Measurements from ENCODE around the gene ADARB2.

The ADARB2 gene

DNA sequence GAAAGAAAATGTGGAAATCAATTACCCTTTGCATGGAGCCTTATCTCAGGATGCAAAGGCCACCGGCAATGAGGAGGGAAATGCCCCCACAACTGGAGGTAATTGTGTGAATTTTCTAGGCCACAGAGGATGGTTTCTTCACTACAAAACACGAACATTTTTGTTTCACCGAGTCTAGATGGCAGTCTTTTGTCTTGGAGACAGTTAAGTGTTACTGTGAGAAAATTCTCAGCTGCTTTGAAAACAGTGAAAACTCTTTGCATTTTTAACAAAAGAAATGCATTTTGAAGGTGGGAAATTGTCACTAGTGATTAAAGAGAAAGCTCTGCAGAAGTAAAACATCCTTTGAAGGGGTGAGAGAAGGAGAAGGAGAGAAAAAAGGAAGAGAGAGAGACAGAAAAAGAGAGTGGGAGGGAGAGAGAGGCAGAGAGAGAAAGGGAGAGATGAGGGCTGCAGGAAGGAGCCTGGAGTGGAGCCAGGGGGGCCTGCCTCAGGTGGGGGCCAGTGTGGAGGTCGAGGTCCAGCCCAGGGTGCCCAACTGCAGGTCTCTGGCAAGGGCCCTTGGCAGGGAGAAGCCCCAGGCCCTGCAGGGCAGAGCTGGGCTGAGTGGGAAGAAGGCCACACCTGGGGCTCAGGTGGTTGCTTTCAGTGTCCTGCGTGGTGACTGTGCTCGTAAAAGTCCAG lies 261.4 kb downstream of the ADARB2 start:
- no CpG with 5 or more reads among the region's 6 CpGs for whole genome bisulfite sequencing, 2 donors (ENCODE audit: extremely low coverage in 2 of 2, insufficient read length in 2 of 2, insufficient replicate concordance in 1 of 2)

GRCh38 chr10:1475098-1475591 lies 262.2 kb downstream of the ADARB2 start:
- no peak overlapping the region for H3K27ac ChIP-seq (replicated peaks; ENCODE audit: low read length)
- H4K91ac ChIP-seq (ENCODE audit: low read depth, low read length, poor library complexity): no peak overlapping the region
- H2BK120ac ChIP-seq (ENCODE audit: low read depth, low read length): peak overlapping the region; percentile 61
- H3K36me3 ChIP-seq (replicated peaks in 1 of 2; ENCODE audit: control insufficient read depth in 2 of 2, insufficient read depth in 2 of 2, low read length in 2 of 2): no peaks in the 10 kb centered on the region
- H3K4ac ChIP-seq (ENCODE audit: low read length): no peak overlapping the region
- H3K9ac ChIP-seq (ENCODE audit: low read depth, low read length, poor library complexity): no peak overlapping the region
- peak overlapping the region; percentile 71 for H3K23ac ChIP-seq (ENCODE audit: low read depth, low read length, poor library complexity)
- peak overlapping the region; percentile 94 for H3K14ac ChIP-seq (ENCODE audit: low read length)
- no peak overlapping the region for H2AFZ ChIP-seq (ENCODE audit: low read length)
- peaks cover 0 to 12% of the 10 kb centered on the region in 2 donors for H3K9me3 ChIP-seq (replicated peaks in 1 of 2; ENCODE audit: control insufficient read depth in 2 of 2, insufficient read depth in 1 of 2, low read depth in 1 of 2, low read length in 2 of 2)
- H2BK12ac ChIP-seq (ENCODE audit: low read length): peak overlapping the region; percentile 54
- H2BK5ac ChIP-seq (ENCODE audit: low read length): no peak overlapping the region
- no peak overlapping the region for H3K4me2 ChIP-seq (ENCODE audit: insufficient read depth, low read length, poor library complexity, severe bottlenecking)
- no peak for DNase-seq (ENCODE audit: low spot score)
- H3K4me1 ChIP-seq (ENCODE audit: control insufficient read depth in 2 of 2, insufficient read depth in 1 of 2, low read depth in 1 of 2, low read length in 2 of 2): peaks cover 0 to 9% of the 10 kb centered on the region in 2 donors
- H2AK5ac ChIP-seq (ENCODE audit: low read depth, low read length): peak overlapping the region; percentile 99
- H3K18ac ChIP-seq (ENCODE audit: low read length): peak overlapping the region; percentile 83
- no peak overlapping the region for H4K8ac ChIP-seq (ENCODE audit: low read depth, low read length)
- H3K79me1 ChIP-seq (ENCODE audit: low read depth, low read length): no peaks in the 10 kb centered on the region
- no peak overlapping the region for H2BK15ac ChIP-seq (ENCODE audit: low read length)
- no CpG with 5 or more reads among the region's 16 CpGs for WGBS, 2 donors (ENCODE audit: extremely low coverage in 2 of 2, insufficient read length in 2 of 2, insufficient replicate concordance in 1 of 2)
- H3K4me3 ChIP-seq (ENCODE audit: low read length in 2 of 2): no peak overlapping the region
- H3K27me3 ChIP-seq (ENCODE audit: control insufficient read depth in 3 of 3, insufficient read depth in 3 of 3, low read depth in 1 of 3, low read length in 3 of 3): no peaks in the 10 kb centered on the region

More for the DNA sequence above, 261.4 kb downstream of the ADARB2 start:
- Histone ChIP-seq H4K8ac (ENCODE audit: low read depth, low read length) (no peak overlapping the region), H3K4me2 (ENCODE audit: insufficient read depth, low read length, poor library complexity, severe bottlenecking) (no peak overlapping the region), H2BK12ac (ENCODE audit: low read length) (no peak overlapping the region), H3K4me3 (ENCODE audit: low read length in 2 of 2) (no peak overlapping the region), H3K27ac (replicated peaks; ENCODE audit: low read length) (no peak overlapping the region), H3K4ac (ENCODE audit: low read length) (peak overlapping the region; percentile 53), H2BK120ac (ENCODE audit: low read depth, low read length) (no peak overlapping the region), H2AFZ (ENCODE audit: low read length) (no peak overlapping the region), H3K9ac (ENCODE audit: low read depth, low read length, poor library complexity) (no peak overlapping the region), H3K14ac (ENCODE audit: low read length) (peak overlapping the region; percentile 27), H3K27me3 (ENCODE audit: control insufficient read depth in 3 of 3, insufficient read depth in 3 of 3, low read depth in 1 of 3, low read length in 3 of 3) (no peaks in the 10 kb centered on the region), H2BK5ac (ENCODE audit: low read length) (peak overlapping the region; percentile 30), H3K9me3 (replicated peaks in 1 of 2; ENCODE audit: control insufficient read depth in 2 of 2, insufficient read depth in 1 of 2, low read depth in 1 of 2, low read length in 2 of 2) (peaks cover 0 to 12% of the 10 kb centered on the region in 2 donors), H3K18ac (ENCODE audit: low read length) (peak overlapping the region; percentile 44), H3K23ac (ENCODE audit: low read depth, low read length, poor library complexity) (no peak overlapping the region), H2BK15ac (ENCODE audit: low read length) (peak overlapping the region; percentile 26), H3K79me1 (ENCODE audit: low read depth, low read length) (no peaks in the 10 kb centered on the region), H3K36me3 (replicated peaks in 1 of 2; ENCODE audit: control insufficient read depth in 2 of 2, insufficient read depth in 2 of 2, low read length in 2 of 2) (no peaks in the 10 kb centered on the region), H2AK5ac (ENCODE audit: low read depth, low read length) (peak overlapping the region; percentile 3), H3K4me1 (ENCODE audit: control insufficient read depth in 2 of 2, insufficient read depth in 1 of 2, low read depth in 1 of 2, low read length in 2 of 2) (peaks cover 0 to 9% of the 10 kb centered on the region in 2 donors), H4K91ac (ENCODE audit: low read depth, low read length, poor library complexity) (no peak overlapping the region)
- DNase-seq (ENCODE audit: low spot score): no peak

- Histone ChIP-seq H3K4me2 (ENCODE audit: insufficient read depth, low read length, poor library complexity, severe bottlenecking) (no peak overlapping the region), H2BK120ac (ENCODE audit: low read depth, low read length) (peak overlapping the region; percentile 61), H3K79me1 (ENCODE audit: low read depth, low read length) (no peaks in the 10 kb centered on the region), H2AFZ (ENCODE audit: low read length) (no peak overlapping the region), H3K36me3 (replicated peaks in 1 of 2; ENCODE audit: control insufficient read depth in 2 of 2, insufficient read depth in 2 of 2, low read length in 2 of 2) (no peaks in the 10 kb centered on the region), H2BK5ac (ENCODE audit: low read length) (peak overlapping the region; percentile 5), H3K4me1 (ENCODE audit: control insufficient read depth in 2 of 2, insufficient read depth in 1 of 2, low read depth in 1 of 2, low read length in 2 of 2) (peaks cover 0 to 11% of the 10 kb centered on the region in 2 donors), H3K14ac (ENCODE audit: low read length) (peak overlapping the region; percentile 94), H4K91ac (ENCODE audit: low read depth, low read length, poor library complexity) (no peak overlapping the region), H3K4me3 (ENCODE audit: low read length in 2 of 2) (no peak overlapping the region), H3K23ac (ENCODE audit: low read depth, low read length, poor library complexity) (peak overlapping the region; percentile 71), H3K18ac (ENCODE audit: low read length) (peak overlapping the region; percentile 83), H2BK12ac (ENCODE audit: low read length) (peak overlapping the region; percentile 54), H3K4ac (ENCODE audit: low read length) (no peak overlapping the region), H4K8ac (ENCODE audit: low read depth, low read length) (no peak overlapping the region), H3K27me3 (ENCODE audit: control insufficient read depth in 3 of 3, insufficient read depth in 3 of 3, low read depth in 1 of 3, low read length in 3 of 3) (no peaks in the 10 kb centered on the region), H2BK15ac (ENCODE audit: low read length) (no peak overlapping the region), H3K27ac (replicated peaks; ENCODE audit: low read length) (no peak overlapping the region), H3K9me3 (replicated peaks in 1 of 2; ENCODE audit: control insufficient read depth in 2 of 2, insufficient read depth in 1 of 2, low read depth in 1 of 2, low read length in 2 of 2) (peaks cover 0 to 12% of the 10 kb centered on the region in 2 donors), H3K9ac (ENCODE audit: low read depth, low read length, poor library complexity) (no peak overlapping the region), H2AK5ac (ENCODE audit: low read depth, low read length) (peak overlapping the region; percentile 99)
- no peak for DNase-seq (ENCODE audit: low spot score)
- no CpG with 5 or more reads among the region's 36 CpGs for WGBS, 2 donors (ENCODE audit: extremely low coverage in 2 of 2, insufficient read length in 2 of 2, insufficient replicate concordance in 1 of 2)
Observed at GRCh38 chr10:1474376-1475097, 262.8 kb downstream of the ADARB2 start.

- Histone ChIP-seq H2BK5ac (ENCODE audit: low read length) (peak overlapping the region; percentile 5), H3K36me3 (replicated peaks in 1 of 2; ENCODE audit: control insufficient read depth in 2 of 2, insufficient read depth in 2 of 2, low read length in 2 of 2) (no peaks in the 10 kb centered on the region), H3K23ac (ENCODE audit: low read depth, low read length, poor library complexity) (no peak overlapping the region), H2AFZ (ENCODE audit: low read length) (no peak overlapping the region), H2BK12ac (ENCODE audit: low read length) (no peak overlapping the region), H2AK5ac (ENCODE audit: low read depth, low read length) (no peak overlapping the region), H3K27ac (replicated peaks; ENCODE audit: low read length) (no peak overlapping the region), H2BK15ac (ENCODE audit: low read length) (no peak overlapping the region), H3K79me1 (ENCODE audit: low read depth, low read length) (no peaks in the 10 kb centered on the region), H3K9ac (ENCODE audit: low read depth, low read length, poor library complexity) (no peak overlapping the region), H4K8ac (ENCODE audit: low read depth, low read length) (no peak overlapping the region), H3K4ac (ENCODE audit: low read length) (no peak overlapping the region), H3K18ac (ENCODE audit: low read length) (no peak overlapping the region), H4K91ac (ENCODE audit: low read depth, low read length, poor library complexity) (no peak overlapping the region), H3K4me1 (ENCODE audit: control insufficient read depth in 2 of 2, insufficient read depth in 1 of 2, low read depth in 1 of 2, low read length in 2 of 2) (peaks cover 0 to 13% of the 10 kb centered on the region in 2 donors), H3K9me3 (replicated peaks in 1 of 2; ENCODE audit: control insufficient read depth in 2 of 2, insufficient read depth in 1 of 2, low read depth in 1 of 2, low read length in 2 of 2) (peaks cover 0 to 7% of the 10 kb centered on the region in 2 donors), H3K4me2 (ENCODE audit: insufficient read depth, low read length, poor library complexity, severe bottlenecking) (no peak overlapping the region), H2BK120ac (ENCODE audit: low read depth, low read length) (no peak overlapping the region), H3K14ac (ENCODE audit: low read length) (no peak overlapping the region), H3K27me3 (ENCODE audit: control insufficient read depth in 3 of 3, insufficient read depth in 3 of 3, low read depth in 1 of 3, low read length in 3 of 3) (no peaks in the 10 kb centered on the region), H3K4me3 (ENCODE audit: low read length in 2 of 2) (no peak overlapping the region)
- DNase-seq (ENCODE audit: low spot score): no peak
- no CpG with 5 or more reads among the region's 11 CpGs for WGBS, 2 donors (ENCODE audit: extremely low coverage in 2 of 2, insufficient read length in 2 of 2, insufficient replicate concordance in 1 of 2)
Observed at GRCh38 chr10:1473874-1474273, 263.5 kb downstream of the ADARB2 start.
